Suprapubic skin (tissue), 4 donors: ENCODE measurements around the gene PCDHA11. TPM values are rescaled to one million over a fixed set of nuclear protein-coding genes. Genes with fewer than 3 reads are reported as not detected.
"Not testable (repeated sequence)": the region's sequence is repeated elsewhere in the genome, so short reads cannot be mapped to it uniquely, and the experiment has no call there.

ENCODE experiments used
- DNase-seq, 2 donors: peaks; one replicate each; pipeline ENCODE4 v3.0.0-alpha.2; 2019; ENCODE audit warnings: low spot score in 2 of 2
- H3K27ac ChIP-seq: fragments of 200-600 bp; sonication (generic); one replicate; pipeline ENCODE4 v1.5.1; 2019
- H3K27me3 ChIP-seq: fragments of 200-600 bp; sonication (generic); one replicate; pipeline ENCODE4 v1.5.1; 2019
- H3K36me3 ChIP-seq: fragments of 200-600 bp; sonication (generic); one replicate; pipeline ENCODE4 v1.5.1; 2019
- H3K4me1 ChIP-seq: fragments of 200-600 bp; sonication (generic); one replicate; pipeline ENCODE4 v1.5.1; 2019
- H3K4me3 ChIP-seq: fragments of 200-600 bp; sonication (generic); one replicate; pipeline ENCODE4 v1.5.1; 2019; ENCODE audit warnings: mild to moderate bottlenecking
- H3K9me3 ChIP-seq: fragments of 200-600 bp; sonication (generic); one replicate; pipeline ENCODE4 v1.5.1; 2019
- EP300 ChIP-seq: sonication (generic); formaldehyde crosslinking; IDR thresholded peaks from one replicate; pipeline ENCODE4 v1.6.1; 2017; ENCODE audit warnings: antibody characterized with exemption
- POLR2A ChIP-seq, 2 donors: fragments of 450-650 bp; IDR thresholded peaks; one replicate each; pipeline ENCODE4 v1.6.1; 2017; ENCODE audit warnings: antibody characterized with exemption in 2 of 2, mild to moderate bottlenecking in 2 of 2, moderate library complexity in 2 of 2
- POLR2AphosphoS5 ChIP-seq, 3 donors: sonication (generic); formaldehyde crosslinking; IDR thresholded peaks; one replicate each; pipeline ENCODE4 v1.6.1; 2017; ENCODE audit warnings: antibody characterized with exemption in 3 of 3
- WGBS: methylation state at CpG from one replicate; pipeline ENCODE4 v1.1.5; 2018; 5-methylcytosine and 5-hydroxymethylcytosine counted together
- total RNA-seq, 4 donors: library from RNA; depleted of rRNA; stranded (reverse); fragments of >200 nt; gene quantifications; one replicate each; pipeline ENCODE4 v1.1.0, GENCODE V29; 2016
- TF ChIP-seq, protein P1 (sequence below), 2 donors: fragments of 200-600 bp in 1 of 2; fragments of 450-650 bp in 1 of 2; sonication (generic) in 1 of 2; IDR thresholded peaks; one replicate each; pipeline ENCODE4 v1.5.1; 2016 to 2019; ENCODE audit warnings: antibody characterized with exemption in 2 of 2, mild to moderate bottlenecking in 1 of 2, moderate library complexity in 1 of 2

Gene PCDHA11
- total RNA-seq, 4 donors from 2014 or later: 0.26 to 0.93 TPM; not detected in 2

DNA sequence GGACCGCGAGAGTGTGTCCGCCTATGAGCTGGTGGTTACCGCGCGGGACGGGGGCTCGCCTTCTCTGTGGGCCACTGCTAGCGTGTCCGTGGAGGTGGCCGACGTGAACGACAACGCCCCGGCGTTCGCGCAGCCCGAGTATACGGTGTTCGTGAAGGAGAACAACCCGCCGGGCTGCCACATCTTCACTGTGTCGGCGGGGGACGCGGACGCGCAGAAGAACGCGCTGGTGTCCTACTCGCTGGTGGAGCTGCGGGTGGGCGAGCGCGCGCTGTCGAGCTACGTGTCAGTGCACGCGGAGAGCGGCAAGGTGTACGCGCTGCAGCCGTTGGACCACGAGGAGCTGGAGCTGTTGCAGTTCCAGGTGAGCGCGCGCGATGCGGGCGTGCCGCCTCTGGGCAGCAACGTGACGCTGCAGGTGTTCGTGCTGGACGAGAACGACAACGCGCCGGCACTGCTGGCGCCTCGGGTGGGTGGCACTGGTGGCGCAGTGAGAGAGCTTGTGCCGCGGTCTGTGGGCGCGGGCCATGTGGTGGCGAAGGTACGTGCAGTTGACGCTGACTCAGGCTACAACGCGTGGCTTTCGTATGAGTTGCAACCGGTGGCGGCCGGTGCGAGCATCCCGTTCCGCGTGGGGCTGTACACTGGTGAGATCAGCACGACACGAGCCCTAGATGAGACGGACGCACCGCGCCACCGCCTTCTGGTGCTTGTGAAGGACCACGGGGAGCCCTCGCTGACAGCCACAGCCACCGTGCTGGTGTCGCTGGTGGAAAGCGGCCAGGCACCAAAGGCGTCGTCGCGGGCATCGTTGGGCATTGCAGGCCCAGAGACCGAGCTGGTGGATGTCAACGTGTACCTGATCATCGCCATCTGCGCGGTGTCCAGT lies 32.9 kb upstream of the PCDHA11 start:
- no peak overlapping the region for H3K27ac ChIP-seq
- H3K4me1 ChIP-seq: no peaks in the 10 kb centered on the region
- no peak overlapping the region for H3K4me3 ChIP-seq
- H3K36me3 ChIP-seq: no peaks in the 10 kb centered on the region
- peaks cover 9% of the 10 kb centered on the region for H3K27me3 ChIP-seq
- TF ChIP-seq, protein P1, sequence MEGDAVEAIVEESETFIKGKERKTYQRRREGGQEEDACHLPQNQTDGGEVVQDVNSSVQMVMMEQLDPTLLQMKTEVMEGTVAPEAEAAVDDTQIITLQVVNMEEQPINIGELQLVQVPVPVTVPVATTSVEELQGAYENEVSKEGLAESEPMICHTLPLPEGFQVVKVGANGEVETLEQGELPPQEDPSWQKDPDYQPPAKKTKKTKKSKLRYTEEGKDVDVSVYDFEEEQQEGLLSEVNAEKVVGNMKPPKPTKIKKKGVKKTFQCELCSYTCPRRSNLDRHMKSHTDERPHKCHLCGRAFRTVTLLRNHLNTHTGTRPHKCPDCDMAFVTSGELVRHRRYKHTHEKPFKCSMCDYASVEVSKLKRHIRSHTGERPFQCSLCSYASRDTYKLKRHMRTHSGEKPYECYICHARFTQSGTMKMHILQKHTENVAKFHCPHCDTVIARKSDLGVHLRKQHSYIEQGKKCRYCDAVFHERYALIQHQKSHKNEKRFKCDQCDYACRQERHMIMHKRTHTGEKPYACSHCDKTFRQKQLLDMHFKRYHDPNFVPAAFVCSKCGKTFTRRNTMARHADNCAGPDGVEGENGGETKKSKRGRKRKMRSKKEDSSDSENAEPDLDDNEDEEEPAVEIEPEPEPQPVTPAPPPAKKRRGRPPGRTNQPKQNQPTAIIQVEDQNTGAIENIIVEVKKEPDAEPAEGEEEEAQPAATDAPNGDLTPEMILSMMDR (IDR thresholded peaks at IDR 0.05): no peak
- TF ChIP-seq POLR2A (IDR thresholded peaks at IDR 0.05): no peak
- no peak for TF ChIP-seq EP300
- TF ChIP-seq POLR2AphosphoS5 (IDR thresholded peaks at IDR 0.05): no peak
- peaks cover 27% of the 10 kb centered on the region for H3K9me3 ChIP-seq
- 58% methylated on average over 66 of the region's 103 CpGs for WGBS
- DNase-seq: no peak

DNA sequence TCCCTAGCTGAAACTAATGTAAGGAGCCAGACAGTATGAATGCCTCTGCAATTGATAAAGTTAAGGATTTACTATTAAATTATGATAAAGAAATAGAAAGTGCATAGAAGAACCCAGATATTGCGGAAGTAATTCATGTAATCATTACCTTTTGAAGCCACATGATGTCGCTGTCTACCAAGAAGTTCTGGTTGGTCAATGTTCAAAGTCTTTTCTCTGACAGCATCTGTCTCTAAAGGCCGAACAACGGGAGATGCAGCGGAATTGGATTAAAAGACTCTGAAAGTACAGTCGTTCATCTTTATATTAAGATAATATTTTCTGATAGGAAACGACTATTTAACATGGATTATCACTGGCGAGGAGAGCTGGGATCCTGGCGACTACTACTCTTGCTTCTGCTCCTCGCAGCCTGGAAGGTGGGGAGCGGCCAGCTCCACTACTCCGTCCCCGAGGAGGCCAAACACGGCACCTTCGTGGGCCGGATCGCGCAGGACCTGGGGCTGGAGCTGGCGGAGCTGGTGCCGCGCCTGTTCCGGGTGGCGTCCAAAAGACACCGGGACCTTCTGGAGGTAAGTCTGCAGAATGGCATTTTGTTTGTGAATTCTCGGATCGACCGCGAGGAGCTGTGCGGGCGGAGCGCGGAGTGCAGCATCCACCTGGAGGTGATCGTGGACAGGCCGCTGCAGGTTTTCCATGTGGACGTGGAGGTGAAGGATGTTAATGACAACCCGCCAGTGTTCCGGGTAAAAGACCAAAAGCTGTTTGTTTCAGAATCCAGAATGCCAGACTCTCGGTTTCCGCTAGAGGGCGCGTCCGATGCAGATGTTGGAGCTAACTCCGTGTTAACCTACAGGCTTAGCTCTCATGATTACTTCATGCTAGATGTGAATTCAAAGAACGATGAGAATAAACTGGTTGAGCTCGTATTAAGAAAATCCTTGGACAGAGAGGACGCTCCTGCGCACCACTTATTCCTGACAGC lies 27.5 kb upstream of the PCDHA11 start, which contains the start of gene PCDHA8:
Gene PCDHA8, plus strand, starts transcription at position 210 of the 985 bp plus-strand sequence. Its CDS starts 135 bp downstream, at position 345.
- no peaks in the 10 kb centered on the region for H3K27me3 ChIP-seq
- 23% methylated on average over 29 of the region's 47 CpGs for WGBS
- no peak within 1 kb of the TSS for H3K4me3 ChIP-seq
- TF ChIP-seq, protein P1 (IDR thresholded peaks at IDR 0.05): no peak
- TF ChIP-seq POLR2AphosphoS5 (IDR thresholded peaks at IDR 0.05) (no peak), POLR2A (IDR thresholded peaks at IDR 0.05) (no peak), EP300 (no peak)
- no peak within 1 kb of the TSS for H3K27ac ChIP-seq
- no peaks in the 10 kb centered on the region for H3K36me3 ChIP-seq
- DNase-seq: no peak
- H3K4me1 ChIP-seq: no peaks in the 10 kb centered on the region
- peaks cover 33% of the 10 kb centered on the region for H3K9me3 ChIP-seq

DNA sequence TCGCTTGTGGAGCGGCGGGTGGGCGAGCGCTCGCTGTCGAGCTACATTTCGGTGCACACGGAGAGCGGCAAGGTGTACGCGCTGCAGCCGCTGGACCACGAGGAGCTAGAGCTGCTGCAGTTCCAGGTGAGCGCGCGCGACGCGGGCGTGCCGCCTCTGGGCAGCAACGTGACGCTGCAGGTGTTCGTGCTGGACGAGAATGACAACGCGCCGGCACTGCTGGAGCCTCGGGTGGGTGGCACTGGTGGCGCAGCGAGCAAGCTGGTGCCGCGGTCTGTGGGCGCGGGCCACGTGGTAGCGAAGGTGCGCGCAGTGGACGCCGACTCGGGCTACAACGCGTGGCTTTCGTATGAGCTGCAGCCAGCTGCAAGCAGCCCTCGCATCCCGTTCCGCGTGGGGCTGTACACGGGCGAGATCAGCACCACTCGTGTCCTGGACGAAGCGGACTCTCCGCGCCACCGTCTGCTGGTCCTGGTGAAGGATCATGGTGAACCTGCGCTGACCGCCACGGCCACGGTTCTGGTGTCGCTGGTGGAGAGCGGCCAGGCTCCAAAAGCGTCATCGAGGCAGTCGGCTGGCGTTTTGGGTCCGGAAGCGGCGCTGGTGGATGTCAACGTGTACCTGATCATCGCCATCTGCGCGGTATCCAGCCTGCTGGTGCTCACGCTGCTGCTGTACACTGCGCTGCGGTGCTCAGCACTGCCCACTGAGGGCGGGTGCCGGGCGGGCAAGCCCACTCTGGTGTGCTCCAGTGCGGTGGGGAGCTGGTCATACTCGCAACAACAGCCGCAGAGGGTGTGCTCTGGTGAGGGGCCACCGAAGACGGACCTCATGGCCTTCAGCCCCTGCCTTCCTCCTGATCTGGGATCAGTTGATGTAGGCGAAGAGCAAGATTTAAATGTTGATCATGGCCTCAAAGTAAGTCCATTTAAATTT lies 25.7 kb upstream of the PCDHA11 start:
- Histone ChIP-seq H3K36me3 (no peaks in the 10 kb centered on the region), H3K27ac (no peak overlapping the region), H3K27me3 (no peaks in the 10 kb centered on the region), H3K4me1 (no peaks in the 10 kb centered on the region), H3K4me3 (no peak overlapping the region), H3K9me3 (peaks cover 22% of the 10 kb centered on the region)
- 50% methylated on average over 6 of the region's 87 CpGs for WGBS
- DNase-seq: no peak
- TF ChIP-seq, protein P1 (IDR thresholded peaks at IDR 0.05): no peak
- TF ChIP-seq POLR2AphosphoS5 (IDR thresholded peaks at IDR 0.05) (no peak), EP300 (no peak), POLR2A (IDR thresholded peaks at IDR 0.05) (no peak)

- Histone ChIP-seq H3K27me3 (peaks cover 12% of the 10 kb centered on the region), H3K9me3 (peaks cover 14% of the 10 kb centered on the region)
- not testable (repeated sequence) for DNase-seq, H3K4me1 ChIP-seq, H3K27ac ChIP-seq, H3K4me3 ChIP-seq, H3K36me3 ChIP-seq
- WGBS: 37% methylated on average over 28 of the region's 48 CpGs
Observed at GRCh38 chr5:140848139-140849102, 20.3 kb upstream of the PCDHA11 start, which contains the start of gene PCDHA9. Gene PCDHA9 (plus strand): TSS chr5:140848382. CDS start chr5:140848496, 114 bp downstream.

GRCh38 chr5:140849831-140850634 lies 18.7 kb upstream of the PCDHA11 start:
- 55% methylated on average over 34 of the region's 101 CpGs for WGBS

More at GRCh38 chr5:140849831-140850634, 18.7 kb upstream of the PCDHA11 start:
- not testable (repeated sequence) for H3K36me3 ChIP-seq, H3K4me1 ChIP-seq, DNase-seq, H3K4me3 ChIP-seq, H3K27ac ChIP-seq
- H3K9me3 ChIP-seq: peaks cover 12% of the 10 kb centered on the region
- peaks cover 12% of the 10 kb centered on the region for H3K27me3 ChIP-seq
